NCI-H524 treated with DMSO at 0.1 percent for 48 hours (cell line): Measurements from ENCODE around the gene SLC9A9.
A peak's percentile ranks its signal among the peaks of the same experiment; 100 is the strongest.

Source experiments
- DNase-seq: peaks from one replicate; lab custom pipeline; 2025; lab: John Stamatoyannopoulos, UW

SLC9A9 gene

DNA sequence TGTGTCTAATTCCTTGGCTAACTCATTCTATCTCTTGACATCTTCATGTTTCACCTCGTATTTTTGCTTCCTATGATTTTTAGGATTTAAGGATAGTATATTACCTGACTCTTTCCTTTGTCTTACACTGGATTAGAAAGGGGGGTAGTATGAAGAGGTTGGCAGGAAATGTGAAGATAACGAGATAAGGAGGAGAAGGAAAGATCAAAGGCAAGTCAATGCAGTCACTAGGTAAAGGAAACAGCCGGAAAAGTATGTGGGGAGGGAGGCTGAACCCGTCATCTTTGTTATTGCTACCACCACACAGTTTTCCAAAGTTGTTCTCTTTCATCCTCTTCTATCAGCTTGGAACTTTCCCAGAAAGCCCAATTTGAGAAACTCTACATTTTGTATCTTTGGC lies 90.6 kb downstream of the SLC9A9 start:
- DNase-seq = no peak

- DNase-seq = no peak
Measured at GRCh38 chr3:143755978-143756377, 92.3 kb downstream of the SLC9A9 start.

DNA sequence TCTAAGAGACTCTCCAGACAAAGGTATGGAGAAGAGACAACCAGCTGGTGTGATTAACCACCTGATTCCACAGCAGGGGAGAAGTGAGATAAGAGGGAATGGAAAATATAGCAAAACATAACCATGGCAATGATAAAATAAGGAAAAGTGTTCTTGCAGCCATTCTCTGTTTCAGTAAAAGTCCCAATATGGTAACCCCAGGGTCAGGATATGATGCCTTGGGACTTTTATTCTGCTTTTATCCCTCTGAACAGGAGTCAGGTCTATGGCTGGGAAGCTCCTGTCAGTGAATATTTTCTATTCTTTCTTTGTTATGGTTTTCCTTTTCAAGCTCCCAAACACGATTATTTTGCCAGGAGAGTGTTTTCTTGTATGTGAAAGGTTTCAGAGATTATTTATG lies 94.2 kb downstream of the SLC9A9 start:
- no peak for DNase-seq

GRCh38 chr3:143753456-143753855 lies 94.8 kb downstream of the SLC9A9 start:
- no peak for DNase-seq

- no peak for DNase-seq
Measured at GRCh38 chr3:143753006-143753405, 95.3 kb downstream of the SLC9A9 start.

- DNase-seq = no peak
Measured at GRCh38 chr3:143751643-143752178, 96.6 kb downstream of the SLC9A9 start.

- DNase-seq = no peak
Measured at GRCh38 chr3:143750841-143751240, 97.4 kb downstream of the SLC9A9 start.

GRCh38 chr3:143749926-143750325 lies 98.3 kb downstream of the SLC9A9 start:
- DNase-seq = no peak

GRCh38 chr3:143737065-143737464 lies 111.2 kb downstream of the SLC9A9 start:
- no peak for DNase-seq

DNA sequence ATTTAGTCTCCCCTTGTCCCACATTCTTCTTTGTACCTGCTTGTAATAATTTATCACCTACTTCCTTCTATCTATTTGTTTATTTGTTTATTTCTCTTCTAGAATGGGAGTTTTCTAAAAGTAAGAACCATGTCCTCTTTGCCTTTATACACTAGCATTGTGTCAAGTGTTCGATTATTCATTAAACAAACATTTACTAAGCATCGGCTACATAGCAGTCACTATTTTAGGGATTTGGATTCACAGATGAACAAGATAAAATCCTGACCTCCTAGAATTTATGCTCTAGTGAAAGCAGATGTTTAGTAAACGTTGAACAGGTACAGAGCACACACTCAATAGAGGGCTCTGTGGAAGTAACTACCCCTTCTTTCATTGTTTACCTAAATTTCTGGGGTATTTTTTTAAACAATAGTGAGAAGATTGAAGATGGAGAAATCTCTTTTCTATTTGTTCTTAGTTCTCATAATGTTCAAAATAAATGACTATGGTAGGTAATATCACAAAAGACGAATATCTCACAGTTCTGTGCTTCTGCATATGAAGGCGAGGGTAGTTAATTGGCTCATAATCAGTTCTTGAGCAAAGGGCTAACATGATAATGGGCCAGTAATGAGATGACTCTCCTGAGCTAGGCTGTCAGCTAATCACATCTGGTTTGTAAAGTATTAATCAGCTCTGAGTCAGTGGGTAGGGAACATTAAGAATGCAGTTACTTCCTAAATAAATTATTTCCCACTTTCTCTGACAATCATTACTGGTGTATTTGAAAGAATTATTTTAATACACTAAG lies 111.9 kb downstream of the SLC9A9 start:
- no peak for DNase-seq

DNA sequence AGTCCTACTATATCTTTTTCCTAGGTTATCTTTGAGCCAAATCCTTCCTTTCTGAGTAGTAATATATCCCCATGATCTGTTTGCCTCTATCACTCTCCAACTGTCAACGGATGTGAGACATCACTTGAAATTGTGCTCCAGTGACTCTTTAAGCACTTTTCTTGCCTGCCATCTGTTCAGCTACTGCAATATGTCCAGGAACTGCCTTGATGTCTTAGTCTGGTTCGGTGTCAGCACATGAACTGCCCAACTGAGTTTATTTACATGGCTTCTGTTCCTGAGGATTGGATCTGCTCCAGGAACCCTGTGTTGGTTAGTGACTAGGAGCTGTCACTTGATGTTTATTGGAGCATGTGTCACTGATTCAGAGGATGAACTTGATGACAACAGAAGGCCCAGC lies 116.5 kb downstream of the SLC9A9 start:
- DNase-seq = peak; percentile 100

DNA sequence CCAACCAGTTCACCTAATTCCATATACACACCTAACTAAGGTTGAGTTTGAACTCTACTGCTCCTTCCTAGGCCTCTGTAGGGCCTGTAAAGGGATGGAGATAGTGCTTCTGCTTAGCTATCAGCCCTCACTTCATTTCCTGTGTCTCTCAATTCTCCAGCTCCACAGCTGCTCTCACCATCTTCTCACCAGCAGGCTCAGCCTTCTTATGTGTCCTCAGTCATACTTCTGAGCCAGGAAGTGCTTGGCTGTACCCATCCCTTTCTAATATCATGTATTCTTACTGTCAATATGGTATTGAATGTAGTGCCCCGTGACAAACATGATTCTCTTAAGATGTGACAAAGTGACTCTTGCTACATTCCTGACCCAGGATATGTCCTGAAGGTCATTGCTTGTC lies 116.9 kb downstream of the SLC9A9 start:
- no peak for DNase-seq

DNA sequence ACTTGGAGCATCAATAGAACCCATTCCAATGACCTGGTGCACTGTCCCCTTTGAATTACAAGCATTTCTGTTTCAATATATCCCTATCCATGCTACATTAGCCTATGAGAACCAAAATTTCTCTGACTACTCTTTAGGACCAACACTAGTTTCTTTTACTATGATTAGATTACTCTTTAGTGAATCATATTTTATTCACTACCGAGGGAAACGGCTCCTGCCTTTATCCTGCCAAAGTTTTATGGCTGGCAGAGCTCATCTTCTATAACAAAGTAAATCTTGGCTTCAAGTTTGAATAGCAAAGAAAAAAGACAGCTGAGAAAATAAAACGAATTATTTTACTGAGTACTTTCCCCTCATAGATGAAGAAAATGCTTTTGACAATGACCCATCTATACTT lies 120.9 kb downstream of the SLC9A9 start:
- DNase-seq = no peak

GRCh38 chr3:143726727-143727126 lies 121.5 kb downstream of the SLC9A9 start:
- no peak for DNase-seq

GRCh38 chr3:143720381-143720780 lies 127.9 kb downstream of the SLC9A9 start:
- DNase-seq = peak; percentile 94

GRCh38 chr3:143718463-143718862 lies 129.8 kb downstream of the SLC9A9 start:
- DNase-seq = no peak

- DNase-seq = no peak
Measured at GRCh38 chr3:143716731-143717130, 131.5 kb downstream of the SLC9A9 start.

GRCh38 chr3:143712522-143712921 lies 135.7 kb downstream of the SLC9A9 start:
- no peak for DNase-seq

DNA sequence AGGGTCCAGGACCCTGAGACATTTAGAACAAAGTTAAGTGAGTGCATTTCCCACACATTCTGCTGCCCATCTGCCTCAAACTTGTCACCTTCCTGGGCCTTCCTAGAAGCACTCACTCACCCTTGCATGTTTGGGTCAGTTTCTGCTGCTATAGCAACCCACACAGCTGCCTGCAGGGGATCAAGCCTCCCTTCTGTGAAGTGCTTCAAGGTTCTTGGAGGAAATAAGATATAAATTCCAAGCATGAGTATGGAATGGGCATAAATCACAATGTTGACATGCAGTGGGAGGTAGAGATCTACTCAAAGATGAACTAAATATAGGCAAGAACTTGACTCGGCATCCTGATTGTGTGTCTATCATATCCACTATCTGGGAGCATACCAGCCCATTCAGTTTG lies 140.4 kb downstream of the SLC9A9 start:
- DNase-seq = no peak

DNA sequence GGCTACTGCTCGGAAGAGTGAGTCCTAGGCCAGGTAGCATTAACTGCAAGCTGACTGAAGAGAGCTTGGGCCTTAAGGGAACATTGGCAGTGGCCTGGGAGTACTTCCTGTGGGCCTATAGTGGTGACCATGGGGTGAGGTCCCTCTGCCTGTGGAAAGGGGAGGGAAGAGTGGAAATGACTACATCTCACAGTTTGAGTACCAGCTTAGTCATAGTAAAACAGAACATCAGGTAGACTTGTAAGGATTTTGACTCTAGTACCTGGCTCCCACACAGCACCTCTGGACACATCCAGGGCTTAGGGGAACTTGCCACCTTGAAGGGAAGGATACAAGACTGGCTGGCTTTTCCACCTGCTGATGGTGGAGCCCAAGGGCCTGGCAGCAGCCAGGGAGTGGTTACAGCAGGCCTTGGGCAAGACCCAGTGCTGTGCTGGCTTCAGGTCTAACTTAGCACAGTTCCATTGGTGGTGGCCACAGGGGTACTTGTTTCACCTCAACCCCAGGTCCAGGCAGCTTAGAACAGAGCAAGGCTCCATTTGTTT lies 147.8 kb downstream of the SLC9A9 start:
- no peak for DNase-seq

GRCh38 chr3:143699424-143699823 lies 148.8 kb downstream of the SLC9A9 start:
- DNase-seq = no peak

DNA sequence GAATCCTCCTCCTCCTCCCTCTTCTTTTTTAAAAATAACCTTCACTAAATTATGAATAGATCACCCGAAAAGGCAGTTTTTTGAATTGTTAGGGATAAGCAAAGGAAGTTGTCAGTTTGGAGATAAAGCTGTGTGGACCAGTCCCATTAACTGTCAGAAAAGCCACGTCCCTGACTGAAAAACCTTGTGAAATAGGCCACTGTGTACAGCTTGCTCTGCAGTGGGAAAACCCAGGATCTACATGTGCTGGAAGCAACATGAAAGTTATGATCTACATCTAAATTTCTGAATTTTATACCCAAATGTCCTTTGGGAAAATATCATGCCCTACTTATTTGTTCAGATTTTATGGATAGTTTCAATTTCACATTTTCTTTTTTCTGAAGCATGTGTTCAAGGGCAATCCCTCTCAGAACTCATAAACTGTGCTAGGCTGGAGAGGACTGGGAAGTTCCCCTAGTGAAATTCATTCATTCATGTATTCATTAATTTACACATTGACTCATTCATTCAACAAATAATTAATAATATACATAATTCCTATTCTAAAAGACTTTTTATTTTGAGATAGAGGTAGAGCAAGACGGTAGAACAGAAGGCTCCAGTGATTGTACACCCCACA lies 149.5 kb downstream of the SLC9A9 start:
- no peak for DNase-seq

- no peak for DNase-seq
Measured at GRCh38 chr3:143697975-143698374, 150.3 kb downstream of the SLC9A9 start.
